Measurements from ENCODE around the gene APBA2. TPM values are rescaled to one million over a fixed set of nuclear protein-coding genes. Genes with fewer than 3 reads are reported as not detected.

APBA2 gene
- total RNA-seq, 5 donors from 2014 or later (not counting 1 experiment from before 2014, with no cell fraction given), result 78.9 to 118 (median 94.9) TPM

DNA sequence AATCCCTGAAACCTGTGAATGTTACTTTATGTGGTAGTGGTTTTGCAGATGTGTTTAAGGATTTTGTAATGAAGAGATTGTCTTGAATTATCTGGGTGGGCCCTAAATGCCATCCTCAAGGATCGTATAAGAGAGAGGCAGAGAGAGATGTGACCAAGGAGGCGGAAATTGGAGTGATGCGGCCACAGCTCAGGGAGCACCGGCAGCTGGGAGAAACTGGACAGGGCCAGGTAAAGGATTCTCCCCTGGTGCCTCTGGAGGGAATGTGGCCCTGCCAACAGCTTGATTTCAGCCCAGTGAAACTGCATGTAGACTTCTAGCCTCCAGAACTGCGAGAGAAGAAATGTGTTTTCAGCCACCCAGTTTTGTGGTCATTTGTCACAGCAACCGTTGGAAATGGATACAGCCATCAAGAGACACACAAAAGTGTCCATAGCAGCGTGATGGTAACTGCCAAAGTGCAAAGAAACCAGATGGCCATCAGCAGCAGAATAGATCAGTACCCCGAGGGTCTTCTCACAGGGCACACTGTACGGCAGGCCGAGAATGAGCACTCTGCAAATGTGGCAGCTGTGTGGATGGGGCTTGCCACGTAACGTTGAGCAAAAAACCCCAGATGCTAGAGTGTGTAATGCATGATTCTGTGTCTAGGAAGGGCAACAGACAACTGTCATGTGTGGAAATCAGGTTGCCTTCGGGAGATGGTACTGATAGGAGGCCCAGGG lies 12.2 kb downstream of the APBA2 start:
- ChIA-PET CTCF (no interaction called here), POLR2A (no interaction called here)
- DNase-seq (no peak), ATAC-seq (replicated peaks in 1 of 4) (no peak)
- Mint-ChIP-seq H3K27me3 (no peaks in the 10 kb centered on the region), H3K4me3 (peak overlapping the region in 1 of 3 donors; percentile 2), H3K9me3 (no peaks in the 10 kb centered on the region), H3K27ac (peak overlapping the region in 1 of 2 donors; percentile 78), H3K36me3 (peaks cover 5% of the 10 kb centered on the region), H3K4me1 (peaks cover 74 to 79% (median 75%) of the 10 kb centered on the region in 3 donors)
- WGBS (ENCODE audit: insufficient coverage), result 86% methylated on average over 13 of the region's 13 CpGs
- no peak overlapping the region for H3K4me3 ChIP-seq (ENCODE audit: control insufficient read depth in 1 of 2, extremely low read depth in 1 of 2, low read length in 1 of 2)
- H3K4me1 ChIP-seq (ENCODE audit: control insufficient read depth in 1 of 2, extremely low read depth in 1 of 2, insufficient read depth in 2 of 2, low read length in 2 of 2), result peaks cover 0 to 56% of the 10 kb centered on the region in 2 experiments
- no peak overlapping the region for H3K27ac ChIP-seq (ENCODE audit: low read length)
- peaks cover 0 to 2% of the 10 kb centered on the region in 2 donors for H3K36me3 ChIP-seq (ENCODE audit: control insufficient read depth in 2 of 2, extremely low read depth in 1 of 2, insufficient read depth in 1 of 2, low read length in 1 of 2)
- no peaks in the 10 kb centered on the region for H3K9me3 ChIP-seq
- H3K27me3 ChIP-seq (replicated peaks in 1 of 2; ENCODE audit: control insufficient read depth in 2 of 2, extremely low read depth in 1 of 2, insufficient read depth in 2 of 2, low read length in 1 of 2), result no peaks in the 10 kb centered on the region

DNA sequence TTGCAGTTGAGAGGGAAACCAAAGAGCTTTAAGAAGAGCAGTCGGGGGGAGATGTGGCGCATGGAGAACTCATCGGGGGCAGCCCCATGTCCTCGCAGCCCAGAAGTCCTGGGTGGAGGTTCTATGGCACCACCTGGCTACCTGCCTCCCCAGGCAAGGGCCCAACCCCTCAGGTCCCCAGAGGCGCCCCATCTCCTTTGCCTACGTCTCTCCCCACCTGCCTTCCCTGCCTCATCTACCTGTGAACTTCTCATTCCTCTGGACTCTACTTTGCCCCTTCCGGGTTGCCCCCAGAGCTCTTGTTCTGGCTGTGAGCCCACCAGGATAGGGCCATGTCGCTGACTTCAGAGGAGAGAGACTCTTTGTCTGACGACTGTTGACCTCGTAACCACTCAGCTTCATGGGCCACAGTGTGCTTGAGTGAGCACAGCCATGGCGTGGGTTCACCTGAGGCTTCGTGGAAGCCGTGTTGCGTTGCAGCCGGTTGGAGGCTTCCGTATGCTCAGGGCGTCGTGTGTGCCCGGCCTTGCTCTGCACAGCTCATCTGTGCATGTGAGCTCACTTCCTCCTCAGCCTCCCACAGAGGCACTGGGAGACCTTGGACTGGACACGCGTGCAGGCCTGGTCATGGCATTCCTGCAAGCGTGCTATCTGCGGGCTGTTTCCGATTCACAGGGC lies 13.4 kb downstream of the APBA2 start:
- WGBS (ENCODE audit: insufficient coverage), result 91% methylated on average over 20 of the region's 24 CpGs
- DNase-seq (no peak), ATAC-seq (replicated peaks in 1 of 4) (peak in 1 of 4 experiments; percentile 30)
- ChIA-PET CTCF (no interaction called here), POLR2A (no interaction called here)
- H3K9me3 ChIP-seq, result no peaks in the 10 kb centered on the region
- Mint-ChIP-seq H3K27me3 (no peaks in the 10 kb centered on the region), H3K4me1 (peaks cover 74 to 79% (median 75%) of the 10 kb centered on the region in 3 donors), H3K9me3 (no peaks in the 10 kb centered on the region), H3K36me3 (peaks cover 5% of the 10 kb centered on the region), H3K27ac (peak overlapping the region in 1 of 2 donors; percentile 78), H3K4me3 (peak overlapping the region in 1 of 3 donors; percentile 31)
- no peak overlapping the region for H3K4me3 ChIP-seq (ENCODE audit: control insufficient read depth in 1 of 2, extremely low read depth in 1 of 2, low read length in 1 of 2)
- H3K4me1 ChIP-seq (ENCODE audit: control insufficient read depth in 1 of 2, extremely low read depth in 1 of 2, insufficient read depth in 2 of 2, low read length in 2 of 2), result peaks cover 2 to 60% of the 10 kb centered on the region in 2 experiments
- H3K27me3 ChIP-seq (replicated peaks in 1 of 2; ENCODE audit: control insufficient read depth in 2 of 2, extremely low read depth in 1 of 2, insufficient read depth in 2 of 2, low read length in 1 of 2), result no peaks in the 10 kb centered on the region
- peaks cover 0 to 2% of the 10 kb centered on the region in 2 donors for H3K36me3 ChIP-seq (ENCODE audit: control insufficient read depth in 2 of 2, extremely low read depth in 1 of 2, insufficient read depth in 1 of 2, low read length in 1 of 2)
- H3K27ac ChIP-seq (ENCODE audit: low read length), result no peak overlapping the region

DNA sequence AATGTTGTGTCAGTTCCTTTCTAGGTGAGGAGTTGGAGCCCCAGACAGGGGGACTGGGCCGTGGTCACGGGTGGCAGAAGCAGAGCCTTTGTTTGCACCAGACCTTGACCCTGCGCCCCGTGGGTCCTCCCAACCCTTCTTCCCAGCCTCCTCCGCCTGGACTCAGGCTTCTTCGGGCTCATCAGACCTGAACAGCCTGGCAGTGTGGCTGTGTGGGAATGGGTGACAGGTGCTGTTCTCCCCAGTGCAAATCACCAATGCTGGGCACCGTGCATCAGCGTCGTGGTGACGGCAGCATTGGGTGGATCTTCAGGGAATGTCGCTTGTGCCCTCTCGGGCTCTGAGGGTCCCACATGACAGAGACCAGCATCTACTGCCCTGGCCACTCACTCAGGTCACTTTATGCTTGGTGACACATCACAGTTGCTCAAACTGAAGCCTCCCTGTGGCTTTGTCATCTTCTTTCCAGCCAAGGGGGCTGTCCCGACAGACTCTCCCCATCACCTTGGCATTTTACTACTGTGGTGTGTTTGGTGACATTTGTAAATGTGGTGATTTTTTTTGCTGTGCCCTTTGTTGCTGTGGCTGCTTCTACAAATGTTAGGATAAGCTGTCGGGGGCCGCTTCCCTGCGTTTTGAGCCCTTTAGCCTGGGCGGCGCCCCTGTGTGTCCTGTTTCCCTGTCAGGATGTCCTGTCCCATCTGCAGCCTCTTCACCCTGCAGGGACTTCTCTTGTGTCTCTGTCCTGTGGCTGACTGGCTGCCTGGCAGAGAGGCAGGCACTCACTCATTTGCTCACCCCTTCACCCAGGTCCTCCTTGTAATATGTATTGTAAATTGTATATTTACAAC lies 14.5 kb downstream of the APBA2 start:
- H3K27ac ChIP-seq (ENCODE audit: low read length), result no peak overlapping the region
- Mint-ChIP-seq H3K27me3 (no peaks in the 10 kb centered on the region), H3K36me3 (peaks cover 5% of the 10 kb centered on the region), H3K4me3 (no peak overlapping the region), H3K4me1 (peaks cover 77 to 81% (median 77%) of the 10 kb centered on the region in 3 donors), H3K9me3 (no peaks in the 10 kb centered on the region), H3K27ac (peak overlapping the region in 1 of 2 donors; percentile 69)
- no peak for ATAC-seq (replicated peaks in 1 of 4)
- no peak overlapping the region for H3K4me3 ChIP-seq (ENCODE audit: control insufficient read depth in 1 of 2, extremely low read depth in 1 of 2, low read length in 1 of 2)
- no peaks in the 10 kb centered on the region for H3K27me3 ChIP-seq (replicated peaks in 1 of 2; ENCODE audit: control insufficient read depth in 2 of 2, extremely low read depth in 1 of 2, insufficient read depth in 2 of 2, low read length in 1 of 2)
- POLR2A ChIA-PET, result no interaction called here
- peaks cover 2 to 56% of the 10 kb centered on the region in 2 experiments for H3K4me1 ChIP-seq (ENCODE audit: control insufficient read depth in 1 of 2, extremely low read depth in 1 of 2, insufficient read depth in 2 of 2, low read length in 2 of 2)
- WGBS (ENCODE audit: insufficient coverage), result 88% methylated on average over 14 of the region's 18 CpGs
- H3K9me3 ChIP-seq, result no peaks in the 10 kb centered on the region
- DNase-seq, result no peak
- CTCF ChIA-PET, result interaction anchor here in 1 of 2 donors (0.5 kb wide), 1 partner anchor 214 kb away, joined by 3 read pairs; no protein-coding TSS in a partner anchor
- H3K36me3 ChIP-seq (ENCODE audit: control insufficient read depth in 2 of 2, extremely low read depth in 1 of 2, insufficient read depth in 1 of 2, low read length in 1 of 2), result peaks cover 0 to 5% of the 10 kb centered on the region in 2 donors

DNA sequence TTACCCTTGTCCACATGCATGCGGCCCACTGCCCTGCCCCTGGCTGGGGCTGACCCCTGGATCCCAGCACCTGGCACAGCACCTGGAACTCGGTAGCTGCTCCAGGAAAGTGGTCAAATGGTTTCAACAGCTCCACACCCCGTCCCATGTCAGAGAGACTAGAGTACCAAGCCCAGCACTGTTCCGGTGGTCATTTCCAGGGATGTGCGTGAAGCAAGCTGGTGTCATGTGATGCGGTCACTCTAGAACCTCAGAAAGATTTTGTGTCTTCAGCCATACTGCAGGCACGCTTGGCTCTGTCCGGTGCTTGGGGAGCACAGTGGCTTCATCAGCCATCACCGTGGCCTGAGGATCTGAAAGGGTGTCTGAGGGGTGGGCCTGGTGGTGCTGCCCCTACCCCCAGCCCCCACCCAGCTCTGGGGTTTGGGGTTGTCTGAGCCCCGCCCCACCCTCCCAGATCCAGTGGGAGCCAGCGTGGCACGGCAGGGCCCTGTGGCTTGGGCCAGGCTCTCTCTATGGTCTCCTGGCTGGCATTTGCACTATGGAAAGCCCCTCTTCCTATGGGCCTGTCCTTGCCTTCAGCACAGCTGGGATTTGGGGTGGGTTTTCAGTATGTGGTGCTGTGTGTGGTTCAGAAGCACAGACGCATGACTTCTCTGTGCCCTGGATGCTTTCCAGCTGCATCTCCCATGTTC lies 15.3 kb downstream of the APBA2 start:
- Mint-ChIP-seq H3K27ac (peak overlapping the region in 1 of 2 donors; percentile 69), H3K27me3 (no peaks in the 10 kb centered on the region), H3K4me1 (peaks cover 74 to 85% (median 78%) of the 10 kb centered on the region in 3 donors), H3K36me3 (peaks cover 5% of the 10 kb centered on the region), H3K9me3 (no peaks in the 10 kb centered on the region), H3K4me3 (no peak overlapping the region)
- H3K27ac ChIP-seq (ENCODE audit: low read length), result no peak overlapping the region
- WGBS (ENCODE audit: insufficient coverage), result 98% methylated on average over 8 of the region's 13 CpGs
- H3K27me3 ChIP-seq (replicated peaks in 1 of 2; ENCODE audit: control insufficient read depth in 2 of 2, extremely low read depth in 1 of 2, insufficient read depth in 2 of 2, low read length in 1 of 2), result no peaks in the 10 kb centered on the region
- H3K9me3 ChIP-seq, result no peaks in the 10 kb centered on the region
- H3K4me3 ChIP-seq (ENCODE audit: control insufficient read depth in 1 of 2, extremely low read depth in 1 of 2, low read length in 1 of 2), result no peak overlapping the region
- POLR2A ChIA-PET, result no interaction called here
- ATAC-seq (replicated peaks in 1 of 4) (no peak), DNase-seq (no peak)
- H3K36me3 ChIP-seq (ENCODE audit: control insufficient read depth in 2 of 2, extremely low read depth in 1 of 2, insufficient read depth in 1 of 2, low read length in 1 of 2), result peaks cover 0 to 5% of the 10 kb centered on the region in 2 donors
- CTCF ChIA-PET, result interaction anchor here in 1 of 2 donors (0.5 to 0.7 kb wide), 4 partner anchors 43 to 213 kb away, joined by 3 to 7 read pairs (median 4); no protein-coding TSS in a partner anchor
- H3K4me1 ChIP-seq (ENCODE audit: control insufficient read depth in 1 of 2, extremely low read depth in 1 of 2, insufficient read depth in 2 of 2, low read length in 2 of 2), result peaks cover 2 to 50% of the 10 kb centered on the region in 2 experiments

DNA sequence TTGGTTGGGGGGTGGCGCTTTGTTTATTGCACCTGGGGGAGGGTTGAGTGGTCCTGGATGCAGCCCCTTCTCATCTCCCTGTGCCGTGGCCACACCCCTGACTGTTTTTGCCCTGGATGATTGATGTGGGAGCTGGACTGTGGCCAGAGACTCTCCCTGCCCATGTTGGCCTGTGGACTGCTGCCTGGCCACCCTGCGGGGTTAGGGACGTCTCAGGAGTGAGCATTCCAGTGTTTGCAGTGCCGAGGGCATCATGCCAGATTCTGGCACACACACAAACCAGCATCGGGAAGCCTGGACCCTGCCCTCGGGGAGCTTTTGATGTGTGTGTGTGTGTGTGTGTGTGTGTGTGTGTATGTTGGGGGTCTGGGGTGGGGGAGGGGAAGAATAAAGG lies 15.8 kb downstream of the APBA2 start:
- ChIA-PET POLR2A (no interaction called here), CTCF (interaction anchor here in 1 of 2 donors (0.6 to 0.7 kb wide), 3 partner anchors 42 to 192 kb away, joined by 3 to 7 read pairs (median 4); no protein-coding TSS in a partner anchor)
- peaks cover 75 to 88% (median 83%) of the 10 kb centered on the region in 3 donors for H3K4me1 Mint-ChIP-seq
- H3K9me3 Mint-ChIP-seq, result no peaks in the 10 kb centered on the region
- no peaks in the 10 kb centered on the region for H3K27me3 Mint-ChIP-seq
- Histone ChIP-seq H3K4me3 (ENCODE audit: control insufficient read depth in 1 of 2, extremely low read depth in 1 of 2, low read length in 1 of 2) (no peak overlapping the region), H3K36me3 (ENCODE audit: control insufficient read depth in 2 of 2, extremely low read depth in 1 of 2, insufficient read depth in 1 of 2, low read length in 1 of 2) (peaks cover 0 to 5% of the 10 kb centered on the region in 2 donors), H3K27ac (ENCODE audit: low read length) (no peak overlapping the region), H3K27me3 (replicated peaks in 1 of 2; ENCODE audit: control insufficient read depth in 2 of 2, extremely low read depth in 1 of 2, insufficient read depth in 2 of 2, low read length in 1 of 2) (no peaks in the 10 kb centered on the region), H3K4me1 (ENCODE audit: control insufficient read depth in 1 of 2, extremely low read depth in 1 of 2, insufficient read depth in 2 of 2, low read length in 2 of 2) (peaks cover 2 to 50% of the 10 kb centered on the region in 2 experiments), H3K9me3 (no peaks in the 10 kb centered on the region)
- DNase-seq, result no peak
- peak overlapping the region in 1 of 2 donors; percentile 16 for H3K27ac Mint-ChIP-seq
- ATAC-seq (replicated peaks in 1 of 4), result no peak
- WGBS (ENCODE audit: insufficient coverage), result 93% methylated on average over 6 of the region's 7 CpGs
- H3K4me3 Mint-ChIP-seq, result no peak overlapping the region
- H3K36me3 Mint-ChIP-seq, result peaks cover 5% of the 10 kb centered on the region
